OCI-LY3 (cell line): Measurements from ENCODE around the gene SLC27A1.
A peak's percentile ranks its signal among the peaks of the same experiment; 100 is the strongest.

Source experiments
- H2AFZ ChIP-seq: fragments of 200-600, 300-600 bp; shearing (Covaris generic); 2 replicates; pipeline ENCODE4 v1.6.0; 2014; ENCODE audit warnings: antibody characterized with exemption, low read depth, low read length
- H3K27ac ChIP-seq: fragments of 200-600, 300-600 bp; sonication (generic); 2 replicates; pipeline ENCODE4 v1.5.1; 2014; ENCODE audit warnings: mild to moderate bottlenecking, low read length, moderate library complexity, mixed read lengths
- H3K27me3 ChIP-seq: fragments of 200-600, 300-600 bp; sonication (generic); 2 replicates; pipeline ENCODE4 v1.6.1; 2014; ENCODE audit warnings: low read depth, low read length, mixed read lengths
- H3K36me3 ChIP-seq: fragments of 200-600, 300-600 bp; sonication (generic); replicated peaks from 2 replicates; pipeline ENCODE3; 2014; ENCODE audit warnings: low read depth, low read length, mixed read lengths
- H3K4me1 ChIP-seq: fragments of 300-600, 200-600 bp; sonication (generic); 2 replicates; pipeline ENCODE4 v1.6.1; 2014; ENCODE audit warnings: low read length, mixed read lengths
- H3K4me2 ChIP-seq: fragments of 200-600, 300-600 bp; sonication (generic); 2 replicates; pipeline ENCODE4 v1.6.1; 2014; ENCODE audit warnings: low read length, mixed read lengths
- H3K4me3 ChIP-seq: fragments of 300-600, 200-600 bp; sonication (generic); 2 replicates; pipeline ENCODE4 v1.5.1; 2014; ENCODE audit warnings: antibody characterized with exemption, mild to moderate bottlenecking, low read length, moderate library complexity
- H3K79me2 ChIP-seq: fragments of 300-600, 200-600 bp; shearing (Covaris generic); 2 replicates; pipeline ENCODE4 v1.6.1; 2014; ENCODE audit warnings: mild to moderate bottlenecking, low read length, mixed read lengths
- H3K9ac ChIP-seq: fragments of 300-600, 200-600 bp; shearing (Covaris generic); 2 replicates; pipeline ENCODE4 v1.6.0; 2014; ENCODE audit warnings: mild to moderate bottlenecking, low read length, moderate library complexity
- H3K9me3 ChIP-seq: fragments of 200-600, 300-600 bp; shearing (Covaris generic); 2 replicates; pipeline ENCODE4 v1.6.1; 2014; ENCODE audit warnings: low read length, mixed read lengths; ENCODE audit not compliant: insufficient read depth
- H4K20me1 ChIP-seq: fragments of 200-600, 300-600 bp; sonication (generic); 2 replicates; pipeline ENCODE4 v1.6.1; 2016; ENCODE audit warnings: low read length, mixed read lengths; ENCODE audit not compliant: insufficient read depth
- EZH2phosphoT487 ChIP-seq: fragments of 200-600 bp; shearing (Covaris generic); IDR thresholded peaks from 2 replicates; pipeline ENCODE4 v1.6.1; 2018; ENCODE audit warnings: antibody characterized with exemption, mixed run types, low read depth
- TF ChIP-seq, protein P1 (sequence below): fragments of 200-600, 300-600 bp; sonication (generic); IDR thresholded peaks from 2 replicates; pipeline ENCODE4 v1.5.1; 2014; ENCODE audit warnings: antibody characterized with exemption, low read length, low read depth

Gene SLC27A1

DNA sequence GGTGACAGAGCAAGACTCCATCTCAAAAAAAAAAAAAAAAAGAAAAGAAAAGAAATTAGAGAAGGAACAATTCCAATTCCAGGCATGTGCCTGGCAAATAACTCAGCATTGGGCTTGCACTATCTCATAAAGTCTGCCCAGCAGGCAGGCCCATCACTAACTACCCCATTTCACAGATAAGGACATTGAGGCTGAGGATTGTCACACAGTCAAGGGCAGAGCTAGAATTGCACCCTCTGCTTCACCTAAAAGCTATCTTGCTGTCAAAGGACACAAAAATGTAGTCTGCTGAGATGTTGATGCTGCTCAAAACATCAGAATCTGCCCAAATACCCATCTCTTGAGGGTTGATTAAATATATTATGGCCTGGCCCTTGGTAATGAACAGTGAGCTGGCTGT lies 64.4 kb downstream of the SLC27A1 start:
- no peaks in the 10 kb centered on the region for H3K9me3 ChIP-seq
- H3K79me2 ChIP-seq = peaks cover 87% of the 10 kb centered on the region
- no peak overlapping the region for H2AFZ ChIP-seq
- H3K9ac ChIP-seq = no peak overlapping the region
- H4K20me1 ChIP-seq = peaks cover 82% of the 10 kb centered on the region
- no peak for TF ChIP-seq EZH2phosphoT487
- H3K4me1 ChIP-seq = peaks cover 14% of the 10 kb centered on the region
- H3K27me3 ChIP-seq = no peaks in the 10 kb centered on the region
- H3K4me3 ChIP-seq = no peak overlapping the region
- no peak overlapping the region for H3K4me2 ChIP-seq
- peaks cover 82% of the 10 kb centered on the region for H3K36me3 ChIP-seq
- 0 out of 2 replicates have a peak overlapping the region, but pooled peaks have one; percentile 30 for H3K27ac ChIP-seq

DNA sequence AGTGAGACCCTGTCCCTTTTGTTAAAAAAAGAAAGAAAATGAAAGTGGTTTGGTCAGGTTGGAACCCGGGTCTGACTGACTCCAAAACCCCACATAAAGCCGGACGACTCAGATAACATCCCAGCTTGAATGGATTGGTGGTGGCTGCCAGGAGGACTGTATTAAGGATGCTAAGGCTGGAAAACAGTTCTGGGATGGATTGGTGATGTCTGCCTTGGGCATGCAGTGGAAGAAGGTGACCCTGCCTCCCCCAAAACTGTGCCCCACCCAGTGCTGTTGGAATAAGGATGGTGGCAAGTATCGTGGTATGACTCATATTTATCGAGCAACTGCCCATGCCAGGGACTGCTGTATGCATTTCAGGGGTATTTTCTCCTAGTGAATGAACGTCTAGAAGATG lies 66.6 kb downstream of the SLC27A1 start:
- Histone ChIP-seq H3K4me1 (no peaks in the 10 kb centered on the region), H4K20me1 (peaks cover 78% of the 10 kb centered on the region), H3K4me2 (no peak overlapping the region), H3K9me3 (no peaks in the 10 kb centered on the region), H3K79me2 (peaks cover 78% of the 10 kb centered on the region), H3K27me3 (no peaks in the 10 kb centered on the region), H3K27ac (peak overlapping the region; percentile 15; the same call in 1 of the 2 replicates), H3K4me3 (no peak overlapping the region), H2AFZ (no peak overlapping the region), H3K36me3 (peaks cover 80% of the 10 kb centered on the region), H3K9ac (no peak overlapping the region)
- TF ChIP-seq EZH2phosphoT487 = no peak
- TF ChIP-seq, protein P1, sequence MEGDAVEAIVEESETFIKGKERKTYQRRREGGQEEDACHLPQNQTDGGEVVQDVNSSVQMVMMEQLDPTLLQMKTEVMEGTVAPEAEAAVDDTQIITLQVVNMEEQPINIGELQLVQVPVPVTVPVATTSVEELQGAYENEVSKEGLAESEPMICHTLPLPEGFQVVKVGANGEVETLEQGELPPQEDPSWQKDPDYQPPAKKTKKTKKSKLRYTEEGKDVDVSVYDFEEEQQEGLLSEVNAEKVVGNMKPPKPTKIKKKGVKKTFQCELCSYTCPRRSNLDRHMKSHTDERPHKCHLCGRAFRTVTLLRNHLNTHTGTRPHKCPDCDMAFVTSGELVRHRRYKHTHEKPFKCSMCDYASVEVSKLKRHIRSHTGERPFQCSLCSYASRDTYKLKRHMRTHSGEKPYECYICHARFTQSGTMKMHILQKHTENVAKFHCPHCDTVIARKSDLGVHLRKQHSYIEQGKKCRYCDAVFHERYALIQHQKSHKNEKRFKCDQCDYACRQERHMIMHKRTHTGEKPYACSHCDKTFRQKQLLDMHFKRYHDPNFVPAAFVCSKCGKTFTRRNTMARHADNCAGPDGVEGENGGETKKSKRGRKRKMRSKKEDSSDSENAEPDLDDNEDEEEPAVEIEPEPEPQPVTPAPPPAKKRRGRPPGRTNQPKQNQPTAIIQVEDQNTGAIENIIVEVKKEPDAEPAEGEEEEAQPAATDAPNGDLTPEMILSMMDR = no peak

DNA sequence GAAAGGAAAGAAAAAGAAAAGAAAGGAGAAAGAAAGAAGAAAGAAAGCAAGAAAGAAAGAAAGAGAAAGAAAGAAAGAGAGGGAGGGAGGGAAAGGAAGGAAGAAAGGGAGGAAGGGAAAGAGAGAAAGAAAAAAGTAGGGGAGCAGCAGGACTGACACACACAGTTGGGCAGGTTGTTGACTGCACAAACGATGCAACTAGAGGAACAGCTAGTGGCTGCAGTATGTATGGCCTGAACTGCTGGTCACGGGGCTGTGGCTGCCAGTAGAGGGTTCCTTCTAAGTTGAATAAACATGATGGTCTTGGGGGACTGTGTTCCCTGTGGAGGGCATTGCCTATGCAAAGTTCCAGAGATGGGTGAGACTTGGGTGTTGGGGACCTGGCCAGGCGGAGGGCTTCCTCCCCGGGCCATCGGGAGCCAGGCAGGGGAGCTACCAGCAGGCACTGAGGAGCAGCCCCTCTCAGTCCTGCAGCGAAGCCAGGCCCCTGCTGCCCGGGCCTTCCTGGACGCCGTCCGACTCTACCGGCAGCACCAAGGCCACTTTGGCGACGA lies 68.4 kb downstream of the SLC27A1 start:
- no peaks in the 10 kb centered on the region for H3K9me3 ChIP-seq
- no peak overlapping the region for H3K4me3 ChIP-seq
- peaks cover 79% of the 10 kb centered on the region for H4K20me1 ChIP-seq
- no peak overlapping the region for H2AFZ ChIP-seq
- H3K79me2 ChIP-seq = peaks cover 77% of the 10 kb centered on the region
- no peaks in the 10 kb centered on the region for H3K27me3 ChIP-seq
- H3K9ac ChIP-seq = no peak overlapping the region
- H3K4me2 ChIP-seq = no peak overlapping the region
- TF ChIP-seq, protein P1 = no peak
- no peak for TF ChIP-seq EZH2phosphoT487
- no peaks in the 10 kb centered on the region for H3K4me1 ChIP-seq
- peaks cover 81% of the 10 kb centered on the region for H3K36me3 ChIP-seq
- H3K27ac ChIP-seq = no peak overlapping the region

DNA sequence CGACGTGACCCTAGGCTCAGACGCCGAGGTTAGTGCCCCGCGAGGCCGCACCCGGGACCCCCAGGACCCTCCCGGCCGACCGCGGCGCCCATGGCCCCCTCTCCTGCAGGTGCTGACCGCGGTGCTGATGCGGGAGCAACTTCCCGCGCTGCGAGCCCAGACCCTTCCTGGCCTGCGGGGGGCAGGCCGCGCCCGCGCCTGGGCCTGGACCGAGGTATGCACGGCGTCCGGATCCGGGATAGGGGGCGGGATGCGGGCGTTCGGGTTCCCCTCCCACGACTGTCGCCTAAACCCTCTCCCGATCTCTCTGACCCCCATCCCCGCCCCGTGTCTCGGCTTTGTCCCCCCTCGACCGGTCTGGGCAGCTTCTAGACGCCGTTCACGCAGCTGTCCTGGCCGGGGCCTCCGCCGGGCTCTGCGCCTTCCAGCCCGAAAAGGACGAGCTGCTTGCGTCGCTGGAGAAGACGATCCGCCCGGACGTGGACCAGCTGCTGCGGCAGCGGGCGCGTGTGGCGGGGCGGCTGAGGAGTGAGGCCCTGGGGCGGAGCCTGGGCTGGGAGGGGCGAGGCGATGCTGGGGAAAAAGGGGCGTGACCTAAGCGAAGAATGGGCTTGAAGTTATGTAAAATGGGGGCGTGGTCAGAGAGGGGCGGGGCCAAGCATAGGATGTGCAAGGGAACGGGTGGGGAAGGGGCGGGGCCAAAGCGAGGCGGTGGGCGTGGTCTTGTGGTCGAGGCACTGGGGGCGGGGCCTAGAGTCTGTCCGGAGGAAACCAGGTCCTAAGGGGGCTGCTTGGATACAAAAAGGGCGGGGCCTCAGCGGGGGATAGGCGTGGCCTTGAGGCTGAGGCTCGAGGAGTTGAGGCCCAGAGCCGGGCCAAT lies 69.2 kb downstream of the SLC27A1 start:
- no peak overlapping the region for H2AFZ ChIP-seq
- no peak overlapping the region for H3K27ac ChIP-seq
- H3K9me3 ChIP-seq = no peaks in the 10 kb centered on the region
- H3K27me3 ChIP-seq = no peaks in the 10 kb centered on the region
- peaks cover 80% of the 10 kb centered on the region for H4K20me1 ChIP-seq
- no peak overlapping the region for H3K4me2 ChIP-seq
- no peaks in the 10 kb centered on the region for H3K4me1 ChIP-seq
- H3K4me3 ChIP-seq = no peak overlapping the region
- peaks cover 76% of the 10 kb centered on the region for H3K79me2 ChIP-seq
- TF ChIP-seq, protein P1 = no peak
- TF ChIP-seq EZH2phosphoT487 = no peak
- peaks cover 83% of the 10 kb centered on the region for H3K36me3 ChIP-seq
- no peak overlapping the region for H3K9ac ChIP-seq
